Upper lobe of left lung (tissue), 4 donors: ENCODE results near the gene GP1BB.

Experiments
- EP300 ChIP-seq, 4 donors: sonication (generic); formaldehyde crosslinking; IDR thresholded peaks; one replicate each; pipeline ENCODE4 v1.5.1; 2017; ENCODE audit warnings: antibody characterized with exemption in 4 of 4, control low read depth in 2 of 4
- POLR2A ChIP-seq, 4 donors: fragments of 450-650 bp; IDR thresholded peaks; one replicate each; pipeline ENCODE4 v1.5.1; 2016 to 2017; ENCODE audit warnings: antibody characterized with exemption in 4 of 4, mild to moderate bottlenecking in 2 of 4
- POLR2AphosphoS5 ChIP-seq, 2 donors: sonication (generic); formaldehyde crosslinking; IDR thresholded peaks; one replicate each; pipeline ENCODE4 v1.5.1; 2017; ENCODE audit warnings: antibody characterized with exemption in 2 of 2
- TF ChIP-seq, protein P1 (sequence below), 6 experiments: fragments of 450-650 bp in 4 of 6; fragments of 200-600 bp in 2 of 6; sonication (generic) in 2 of 6; IDR thresholded peaks; one replicate each; pipeline ENCODE4 v1.5.1; 2016 to 2019; ENCODE audit warnings: antibody characterized with exemption in 6 of 6

GRCh38 chr22:19760058-19760950, 37.0 kb downstream of the GP1BB start, which contains the start of gene TBX1:
- TF ChIP-seq POLR2A (IDR thresholded peaks at IDR 0.05) (no peak), POLR2AphosphoS5 (IDR thresholded peaks at IDR 0.05) (no peak), EP300 (IDR thresholded peaks at IDR 0.05) (no peak)
- TF ChIP-seq, protein P1, sequence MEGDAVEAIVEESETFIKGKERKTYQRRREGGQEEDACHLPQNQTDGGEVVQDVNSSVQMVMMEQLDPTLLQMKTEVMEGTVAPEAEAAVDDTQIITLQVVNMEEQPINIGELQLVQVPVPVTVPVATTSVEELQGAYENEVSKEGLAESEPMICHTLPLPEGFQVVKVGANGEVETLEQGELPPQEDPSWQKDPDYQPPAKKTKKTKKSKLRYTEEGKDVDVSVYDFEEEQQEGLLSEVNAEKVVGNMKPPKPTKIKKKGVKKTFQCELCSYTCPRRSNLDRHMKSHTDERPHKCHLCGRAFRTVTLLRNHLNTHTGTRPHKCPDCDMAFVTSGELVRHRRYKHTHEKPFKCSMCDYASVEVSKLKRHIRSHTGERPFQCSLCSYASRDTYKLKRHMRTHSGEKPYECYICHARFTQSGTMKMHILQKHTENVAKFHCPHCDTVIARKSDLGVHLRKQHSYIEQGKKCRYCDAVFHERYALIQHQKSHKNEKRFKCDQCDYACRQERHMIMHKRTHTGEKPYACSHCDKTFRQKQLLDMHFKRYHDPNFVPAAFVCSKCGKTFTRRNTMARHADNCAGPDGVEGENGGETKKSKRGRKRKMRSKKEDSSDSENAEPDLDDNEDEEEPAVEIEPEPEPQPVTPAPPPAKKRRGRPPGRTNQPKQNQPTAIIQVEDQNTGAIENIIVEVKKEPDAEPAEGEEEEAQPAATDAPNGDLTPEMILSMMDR (IDR thresholded peaks at IDR 0.05), result no peak
